Heart left ventricle (tissue), 16 donors: ENCODE measurements around the gene IFFO2. TPM values are rescaled to one million over a fixed set of nuclear protein-coding genes. Genes with fewer than 3 reads are reported as not detected.
"Not testable (repeated sequence)": the region's sequence is repeated elsewhere in the genome, so short reads cannot be mapped to it uniquely, and the experiment has no call there.

Source experiments
- ATAC-seq, 4 donors: fragments of 200-7000 bp; cut with Tn5 transposase; one replicate each; pipeline ENCODE4 v1.9.1; 2020 to 2022; ENCODE audit warnings: moderate library complexity in 4 of 4, mild to moderate bottlenecking in 3 of 4, moderate number of reproducible peaks in 1 of 4
- DNase-seq, 5 donors: peaks; one replicate each; pipeline ENCODE4 v3.0.0-alpha.2; 2020
- H3K27ac ChIP-seq, 12 donors: fragments of 200-600 bp; sonication (generic) in 4 of 12; one replicate each; pipeline versions ENCODE4 v1.5.0 to v1.8.0; 2016 to 2022; ENCODE audit warnings: mild to moderate bottlenecking in 2 of 12
- H3K27me3 ChIP-seq, 9 donors: fragments of 200-600 bp; sonication (generic) in 2 of 9; one replicate each; pipeline versions ENCODE4 v1.5.1 to v1.8.0; 2016 to 2022; ENCODE audit warnings: mild to moderate bottlenecking in 3 of 9
- H3K36me3 ChIP-seq, 9 donors: fragments of 200-600 bp; sonication (generic) in 2 of 9; one replicate each; pipeline versions ENCODE4 v1.5.0 to v1.8.0; 2018 to 2022; ENCODE audit warnings: mild to moderate bottlenecking in 2 of 9
- H3K4me1 ChIP-seq, 12 donors: fragments of 200-600 bp; sonication (generic) in 4 of 12; one replicate each; pipeline versions ENCODE4 v1.5.0 to v1.8.0; 2016 to 2022; ENCODE audit warnings: mild to moderate bottlenecking in 3 of 12
- H3K4me3 ChIP-seq, 12 donors: fragments of 200-600 bp; sonication (generic) in 4 of 12; one replicate each; pipeline versions ENCODE4 v1.5.0 to v1.8.0; 2017 to 2022; ENCODE audit warnings: mild to moderate bottlenecking in 9 of 12, moderate library complexity in 4 of 12
- H3K9me3 ChIP-seq, 12 donors: fragments of 200-600 bp; sonication (generic) in 4 of 12; one replicate each; pipeline versions ENCODE4 v1.5.0 to v1.8.0; 2016 to 2022; ENCODE audit warnings: mild to moderate bottlenecking in 1 of 12
- POLR2A ChIP-seq, 2 donors: fragments of 450-650 bp; IDR thresholded peaks; one replicate each; pipeline ENCODE4 v1.6.1; 2017; ENCODE audit warnings: antibody characterized with exemption in 2 of 2, mild to moderate bottlenecking in 2 of 2, moderate library complexity in 2 of 2
- WGBS, 4 donors: extraction: QIAGEN DNeasy Blood & Tissue Kit in 2 of 4; methylation state at CpG; one replicate each; pipeline versions ENCODE4 v1.1.5 to v1.1.7; 2013 to 2018; 5-methylcytosine and 5-hydroxymethylcytosine counted together
- intact Hi-C, 10 donors: fragments of 100-400 bp; cut with DNase I; formaldehyde crosslinking; loops; one replicate each; pipeline versions ENCODE4 v1.11.1 to v1.14.2; 2022
- polyA plus RNA-seq, 2 donors: library from polyadenylated mRNA; stranded (reverse); fragments of 200-250 nt; gene quantifications; one replicate each; pipeline ENCODE4 v1.2.3, GENCODE V29; 2013
- total RNA-seq, 9 donors: library from RNA; depleted of rRNA in 2 of 9; stranded (reverse); fragments of >200 nt in 2 of 9; fragmentation: NEBNext Ultra II Directional in 3 of 9; extraction: Animal tissue kit (Norgen Biotek cat#: 25700) in 3 of 9; gene quantifications; one replicate each; pipeline versions ENCODE4 v1.1.0 to v1.2.4, GENCODE V29; 2016 to 2023
- TF ChIP-seq, protein P1 (sequence below), 12 donors: fragments of 200-600 bp; sonication (generic) in 4 of 12; IDR thresholded peaks; one replicate each; pipeline versions ENCODE4 v1.5.0 to v1.8.0; 2018 to 2022; ENCODE audit warnings: antibody characterized with exemption in 12 of 12, mild to moderate bottlenecking in 5 of 12
- donor health status: ischemic (EF 13 %, LVEDD 7.1; RV severe dilation, severe dysfunction).
- donor health status: healthy with polysubstance abuse.
- donor health status: DM: no; HTN: yes; CAD: no.
- donor health status: DM: no; HTN: no; CAD: no.
- donor health status: ischemic (EF 25% LVEDD 6.9; RV normal size, moderate dysfunction).
- donor health status: ischemic (EF 25% LVEDD 5.7; RV mildly dilated, moderate dysfunction).
- donor health status: healthy.
- donor health status: DM: yes; HTN: yes; CAD: no.
- donor health status: ischemic (EF 35%, LVEDD 5.7; RV mildly dilated, moderate dysfunction).
- donor health status: nonischemic (EF 11% LVEDD 7.7; RV severe dilation, severe dysfunction).
- donor health status: DM: yes; HTN: yes; CAD: no.
- donor health status: PGD.
- donor health status: ischemic (EF 29% LVEDD 5.4; RV normal size, mild dysfunction).
- donor health status: nonischemic (EF 23%, LVEDD 6.1; RV moderate dilation, normal function).

The IFFO2 gene
- total and polyA plus RNA-seq, 11 donors, result 2.5 to 9.0 (median 4.9) TPM

DNA sequence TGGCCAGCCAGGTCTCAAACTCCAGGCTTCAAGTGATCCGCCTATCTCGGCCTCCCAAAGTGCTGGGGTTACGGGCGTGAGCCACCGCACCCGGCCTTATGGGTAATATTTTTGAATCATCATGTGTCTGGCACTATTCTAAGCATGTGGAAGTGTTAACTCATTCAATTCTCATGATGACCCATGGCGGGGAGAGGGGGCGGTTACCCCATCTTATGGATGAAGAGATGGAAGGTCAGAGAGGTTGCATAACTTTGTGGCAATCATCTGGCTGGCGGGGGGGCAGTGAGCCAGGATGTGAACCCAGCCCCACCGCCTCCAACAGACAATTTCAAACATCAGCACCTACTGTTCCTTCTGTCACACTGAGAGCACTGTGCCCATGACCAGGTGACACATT, 85.5 kb downstream of the IFFO2 start:
- no peaks in the 10 kb centered on the region for H3K9me3 ChIP-seq
- TF ChIP-seq, protein P1, sequence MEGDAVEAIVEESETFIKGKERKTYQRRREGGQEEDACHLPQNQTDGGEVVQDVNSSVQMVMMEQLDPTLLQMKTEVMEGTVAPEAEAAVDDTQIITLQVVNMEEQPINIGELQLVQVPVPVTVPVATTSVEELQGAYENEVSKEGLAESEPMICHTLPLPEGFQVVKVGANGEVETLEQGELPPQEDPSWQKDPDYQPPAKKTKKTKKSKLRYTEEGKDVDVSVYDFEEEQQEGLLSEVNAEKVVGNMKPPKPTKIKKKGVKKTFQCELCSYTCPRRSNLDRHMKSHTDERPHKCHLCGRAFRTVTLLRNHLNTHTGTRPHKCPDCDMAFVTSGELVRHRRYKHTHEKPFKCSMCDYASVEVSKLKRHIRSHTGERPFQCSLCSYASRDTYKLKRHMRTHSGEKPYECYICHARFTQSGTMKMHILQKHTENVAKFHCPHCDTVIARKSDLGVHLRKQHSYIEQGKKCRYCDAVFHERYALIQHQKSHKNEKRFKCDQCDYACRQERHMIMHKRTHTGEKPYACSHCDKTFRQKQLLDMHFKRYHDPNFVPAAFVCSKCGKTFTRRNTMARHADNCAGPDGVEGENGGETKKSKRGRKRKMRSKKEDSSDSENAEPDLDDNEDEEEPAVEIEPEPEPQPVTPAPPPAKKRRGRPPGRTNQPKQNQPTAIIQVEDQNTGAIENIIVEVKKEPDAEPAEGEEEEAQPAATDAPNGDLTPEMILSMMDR (IDR thresholded peaks at IDR 0.05), result no peak
- no peak for TF ChIP-seq POLR2A (IDR thresholded peaks at IDR 0.05)
- H3K27me3 ChIP-seq, result peaks cover 0 to 5% (median 0%) of the 10 kb centered on the region in 9 donors
- H3K4me1 ChIP-seq, result peaks cover 0 to 8% (median 0%) of the 10 kb centered on the region in 12 donors
- intact Hi-C loops, result loop anchor here in 1 of 10 donors (5.0 kb wide), 1 partner anchor 274 kb away; no protein-coding TSS in a partner anchor
- no peak overlapping the region for H3K4me3 ChIP-seq
- no peak for ATAC-seq
- H3K36me3 ChIP-seq, result peaks cover 0 to 12% (median 0%) of the 10 kb centered on the region in 9 donors
- 92 to 97% (median 96%) methylated on average over 10 of the region's 10 CpGs for WGBS, 4 donors
- no peak for DNase-seq
- no peak overlapping the region for H3K27ac ChIP-seq

GRCh38 chr1:18870595-18870865, 85.9 kb downstream of the IFFO2 start:
- not testable (repeated sequence) for DNase-seq, H3K9me3 ChIP-seq, H3K27ac ChIP-seq, H3K27me3 ChIP-seq, H3K4me1 ChIP-seq, H3K4me3 ChIP-seq, ATAC-seq
- H3K36me3 ChIP-seq, result peaks cover 0 to 12% (median 0%) of the 10 kb centered on the region in 9 donors
- intact Hi-C loops, result loop anchor here in 1 of 10 donors (5.0 kb wide), 1 partner anchor 273 kb away; no protein-coding TSS in a partner anchor
- 64 to 68% (median 67%) methylated on average over 3 of the region's 3 CpGs for WGBS, 4 donors

DNA sequence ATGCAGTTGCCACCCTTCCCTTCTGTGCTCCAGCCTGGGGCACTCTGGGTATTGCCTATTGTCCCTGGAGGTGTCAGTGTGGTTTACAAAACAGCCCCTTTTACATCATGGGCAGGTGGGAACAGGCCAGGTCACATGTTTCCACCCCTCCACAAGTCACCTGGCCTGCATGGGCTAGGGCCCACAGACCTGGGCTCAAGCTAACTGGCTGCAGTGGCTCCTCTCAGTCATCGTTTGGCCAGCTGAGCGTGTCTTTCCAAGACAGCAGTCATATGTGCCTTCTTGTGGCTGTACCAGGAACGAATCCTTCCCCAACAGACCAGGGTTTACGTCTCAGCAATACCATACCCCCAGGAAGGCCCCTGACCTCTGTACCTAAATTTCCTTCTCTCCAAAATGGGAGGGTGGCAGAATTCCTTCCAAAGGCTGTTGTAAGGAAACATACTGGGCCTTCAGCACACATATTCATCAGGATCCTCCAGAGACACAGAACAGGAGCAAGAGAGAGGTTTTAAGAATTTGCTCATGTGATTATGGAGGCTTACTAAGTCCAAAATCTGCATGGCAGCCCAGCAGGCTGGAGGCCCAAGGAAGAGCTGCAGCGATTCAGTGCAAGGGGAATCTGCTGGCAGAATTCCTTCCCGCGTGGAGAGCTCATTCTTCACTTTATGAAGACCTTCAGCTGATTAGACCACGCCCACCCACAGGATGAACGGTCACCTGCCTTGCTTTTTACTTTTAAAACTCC, 86.5 kb downstream of the IFFO2 start:
- 71 to 80% (median 76%) methylated on average over 8 to 9 of the region's 9 CpGs for WGBS, 4 donors
- no peak overlapping the region for H3K4me3 ChIP-seq
- H3K27me3 ChIP-seq, result peaks cover 0 to 12% (median 0%) of the 10 kb centered on the region in 9 donors
- intact Hi-C loops, result loop anchor here in 1 of 10 donors (5.0 kb wide), 1 partner anchor 273 kb away; no protein-coding TSS in a partner anchor
- H3K9me3 ChIP-seq, result no peaks in the 10 kb centered on the region
- H3K36me3 ChIP-seq, result peaks cover 0 to 12% (median 0%) of the 10 kb centered on the region in 9 donors
- no peak overlapping the region for H3K27ac ChIP-seq
- ATAC-seq, result no peak
- TF ChIP-seq, protein P1 (IDR thresholded peaks at IDR 0.05), result no peak
- no peak for TF ChIP-seq POLR2A (IDR thresholded peaks at IDR 0.05)
- peaks cover 0 to 2% (median 0%) of the 10 kb centered on the region in 12 donors for H3K4me1 ChIP-seq
- DNase-seq, result no peak

GRCh38 chr1:18868801-18869424, 87.6 kb downstream of the IFFO2 start:
- intact Hi-C loops, result no loop called here
- 65 to 73% (median 69%) methylated on average over 12 of the region's 12 CpGs for WGBS, 4 donors
- TF ChIP-seq, protein P1 (IDR thresholded peaks at IDR 0.05), result no peak
- no peak for TF ChIP-seq POLR2A (IDR thresholded peaks at IDR 0.05)
- Histone ChIP-seq H3K9me3 (no peaks in the 10 kb centered on the region), H3K27me3 (peaks cover 0 to 13% (median 0%) of the 10 kb centered on the region in 9 donors), H3K4me3 (no peak overlapping the region), H3K27ac (no peak overlapping the region), H3K4me1 (no peaks in the 10 kb centered on the region), H3K36me3 (peaks cover 0 to 12% (median 0%) of the 10 kb centered on the region in 9 donors)
- ATAC-seq (no peak), DNase-seq (no peak)
